Mucosa of descending colon (tissue), 3 donors: ENCODE data around the gene KNCN. TPM values are rescaled to one million over a fixed set of nuclear protein-coding genes. Genes with fewer than 3 reads are reported as not detected.
A peak's percentile ranks its signal among the peaks of the same experiment; 100 is the strongest.

Experiments
- ATAC-seq: fragments of 200-7000 bp; cut with Tn5 transposase; one replicate; pipeline ENCODE4 v1.9.1; 2020; ENCODE audit warnings: mild to moderate bottlenecking, moderate library complexity
- DNase-seq, 3 donors: peaks; one replicate each; pipeline ENCODE4 v3.0.0-alpha.2; 2020
- H3K36me3 ChIP-seq: fragments of 200-600 bp; one replicate; pipeline ENCODE4 v1.8.0; 2021; ENCODE audit warnings: low read depth, mild to moderate bottlenecking
- H3K4me1 ChIP-seq: fragments of 200-600 bp; one replicate; pipeline ENCODE4 v1.8.0; 2021; ENCODE audit warnings: low read depth, mild to moderate bottlenecking
- H3K4me3 ChIP-seq: fragments of 200-600 bp; one replicate; pipeline ENCODE4 v1.8.0; 2021; ENCODE audit warnings: mild to moderate bottlenecking
- H3K9me3 ChIP-seq: fragments of 200-600 bp; one replicate; pipeline ENCODE4 v1.8.0; 2021; ENCODE audit warnings: mild to moderate bottlenecking
- intact Hi-C, 2 donors: fragments of 100-400 bp; cut with DNase I in 1 of 2; cut with micrococcal nuclease in 1 of 2; formaldehyde crosslinking; loops; one replicate each; pipeline versions ENCODE4 v1.11.0 to v1.11.1; 2022; cut with DNase I, micrococcal nuclease
- total RNA-seq, 3 donors: library from RNA; stranded (reverse); fragmentation: NEBNext Ultra II Directional in 2 of 3; extraction: Animal tissue kit (Norgen Biotek cat#: 25700) in 2 of 3; gene quantifications; one replicate each; pipeline versions ENCODE4 v1.2.1 to v1.2.4, GENCODE V29; 2021 to 2023
- TF ChIP-seq, protein P1 (sequence below): fragments of 200-600 bp; IDR thresholded peaks from one replicate; pipeline ENCODE4 v1.8.0; 2022; ENCODE audit warnings: antibody characterized with exemption, mild to moderate bottlenecking
- donor health status: DM: no; HTN: no; CAD: no; lungs with moderate emphysema.
- donor health status: DM: no; HTN: no; CAD: no.
- donor health status: DM: no; HTN: yes; CAD: no.

KNCN gene
- total RNA-seq, 3 donors from 2014 or later = not detected

DNA sequence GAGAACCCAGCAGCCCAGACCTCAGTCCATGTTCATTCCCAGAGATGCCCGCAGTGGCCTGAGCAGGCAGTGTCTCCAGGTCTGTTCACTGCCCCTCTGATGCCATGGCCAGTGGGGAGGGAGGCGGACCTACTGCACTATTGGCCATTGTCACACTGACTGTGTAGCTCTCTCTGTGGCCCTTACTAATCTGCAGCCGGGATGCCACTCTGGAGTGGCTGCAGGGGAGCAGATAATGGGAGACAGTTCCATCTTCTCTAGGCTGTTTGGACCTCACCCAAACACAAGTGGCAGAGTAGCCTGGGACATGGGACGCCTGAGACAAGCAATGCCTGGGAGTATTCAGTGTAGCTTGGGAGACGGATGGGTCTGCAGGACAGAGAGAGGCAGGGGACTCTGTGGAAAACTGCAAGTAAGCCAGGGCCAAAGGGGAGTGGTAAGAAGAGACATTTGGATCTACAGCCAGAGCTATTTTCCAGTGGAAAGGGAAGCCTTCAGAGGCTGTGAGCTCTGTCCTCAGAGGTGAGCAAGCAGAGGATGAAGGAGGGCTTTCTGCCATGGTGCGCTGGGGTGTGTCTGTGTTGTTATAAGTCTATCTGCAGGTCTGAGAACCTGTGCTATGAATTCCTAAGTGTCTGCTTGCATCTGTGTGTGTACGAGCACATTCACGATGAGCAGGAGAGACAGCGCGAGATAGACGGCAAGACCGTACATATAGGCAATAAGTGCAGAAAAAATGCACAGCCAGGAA lies 35.1 kb downstream of the KNCN start:
- Histone ChIP-seq H3K9me3 (no peaks in the 10 kb centered on the region), H3K4me3 (no peak overlapping the region), H3K4me1 (peaks cover 8% of the 10 kb centered on the region), H3K36me3 (no peaks in the 10 kb centered on the region)
- ATAC-seq (peak; percentile 1), DNase-seq (no peak)
- intact Hi-C loops = no loop called here
- TF ChIP-seq, protein P1, sequence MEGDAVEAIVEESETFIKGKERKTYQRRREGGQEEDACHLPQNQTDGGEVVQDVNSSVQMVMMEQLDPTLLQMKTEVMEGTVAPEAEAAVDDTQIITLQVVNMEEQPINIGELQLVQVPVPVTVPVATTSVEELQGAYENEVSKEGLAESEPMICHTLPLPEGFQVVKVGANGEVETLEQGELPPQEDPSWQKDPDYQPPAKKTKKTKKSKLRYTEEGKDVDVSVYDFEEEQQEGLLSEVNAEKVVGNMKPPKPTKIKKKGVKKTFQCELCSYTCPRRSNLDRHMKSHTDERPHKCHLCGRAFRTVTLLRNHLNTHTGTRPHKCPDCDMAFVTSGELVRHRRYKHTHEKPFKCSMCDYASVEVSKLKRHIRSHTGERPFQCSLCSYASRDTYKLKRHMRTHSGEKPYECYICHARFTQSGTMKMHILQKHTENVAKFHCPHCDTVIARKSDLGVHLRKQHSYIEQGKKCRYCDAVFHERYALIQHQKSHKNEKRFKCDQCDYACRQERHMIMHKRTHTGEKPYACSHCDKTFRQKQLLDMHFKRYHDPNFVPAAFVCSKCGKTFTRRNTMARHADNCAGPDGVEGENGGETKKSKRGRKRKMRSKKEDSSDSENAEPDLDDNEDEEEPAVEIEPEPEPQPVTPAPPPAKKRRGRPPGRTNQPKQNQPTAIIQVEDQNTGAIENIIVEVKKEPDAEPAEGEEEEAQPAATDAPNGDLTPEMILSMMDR = no peak

DNA sequence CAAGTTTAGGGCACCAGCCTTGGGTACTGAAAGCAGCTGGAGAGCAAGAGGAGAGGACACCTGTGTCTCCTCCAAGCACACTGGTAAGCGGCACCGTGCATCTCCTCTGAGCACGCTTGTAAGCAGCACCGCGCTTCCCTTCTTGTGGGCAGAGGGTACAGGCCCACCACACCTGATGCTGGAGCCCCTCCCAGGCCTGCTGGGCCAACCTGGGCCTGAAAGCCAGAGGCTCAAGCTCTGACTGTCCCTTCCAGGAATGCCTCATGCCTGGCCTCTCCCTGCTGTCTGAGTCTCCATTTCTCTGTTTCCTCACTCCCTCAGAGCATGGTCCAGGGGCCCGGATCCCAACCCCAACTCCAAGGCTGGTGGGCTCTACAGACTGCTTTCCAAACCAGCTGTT lies 35.9 kb downstream of the KNCN start:
- intact Hi-C loops = no loop called here
- TF ChIP-seq, protein P1 = no peak
- Histone ChIP-seq H3K4me1 (peaks cover 8% of the 10 kb centered on the region), H3K36me3 (no peaks in the 10 kb centered on the region), H3K4me3 (no peak overlapping the region), H3K9me3 (no peaks in the 10 kb centered on the region)
- ATAC-seq (no peak), DNase-seq (no peak)

DNA sequence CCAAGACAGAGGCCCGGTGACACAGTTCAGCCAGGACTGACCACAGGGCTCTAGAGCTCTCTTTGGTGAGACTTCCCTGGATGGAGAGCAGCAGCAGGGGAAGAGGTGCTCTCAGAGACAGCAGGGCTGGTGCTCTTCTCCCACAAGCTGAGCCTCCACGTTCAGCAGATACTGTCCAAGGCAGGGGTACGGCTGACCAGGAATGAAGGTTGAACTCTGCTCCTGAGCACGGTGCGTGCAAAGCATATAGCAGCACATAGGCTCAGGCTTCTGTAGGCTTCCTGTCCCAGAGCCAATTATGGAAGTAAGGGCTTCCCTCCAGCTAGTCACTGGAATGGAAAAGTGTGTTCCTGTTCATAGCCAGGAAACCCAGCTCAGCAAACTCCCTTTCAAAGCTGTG lies 37.9 kb downstream of the KNCN start:
- intact Hi-C loops = no loop called here
- Histone ChIP-seq H3K4me3 (no peak overlapping the region), H3K4me1 (peaks cover 8% of the 10 kb centered on the region), H3K9me3 (no peaks in the 10 kb centered on the region), H3K36me3 (no peaks in the 10 kb centered on the region)
- TF ChIP-seq, protein P1 = no peak
- DNase-seq (no peak), ATAC-seq (no peak)

DNA sequence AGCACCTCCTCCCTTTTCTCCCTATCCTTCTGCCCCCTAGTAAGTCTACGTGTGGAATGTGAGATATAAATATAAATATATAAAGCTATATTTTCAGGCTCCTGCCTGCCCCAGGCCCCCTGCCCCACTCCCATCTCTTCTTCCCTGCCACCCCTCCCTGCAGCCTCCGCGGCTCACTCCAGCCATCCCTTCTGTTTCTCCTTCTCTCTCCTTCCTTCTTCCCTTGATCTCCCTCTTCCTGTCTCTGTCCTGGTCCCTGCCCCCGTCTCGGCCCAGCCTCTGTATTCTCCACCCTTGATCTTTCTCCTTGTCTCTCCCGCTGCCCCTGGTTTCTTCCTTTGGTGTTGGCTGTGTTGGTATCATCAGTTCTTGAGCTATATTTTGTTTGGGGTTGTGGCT lies 38.7 kb downstream of the KNCN start:
- no peaks in the 10 kb centered on the region for H3K9me3 ChIP-seq
- intact Hi-C loops = no loop called here
- no peak overlapping the region for H3K4me3 ChIP-seq
- H3K4me1 ChIP-seq = peaks cover 8% of the 10 kb centered on the region
- H3K36me3 ChIP-seq = no peaks in the 10 kb centered on the region
- no peak for ATAC-seq
- TF ChIP-seq, protein P1 = no peak
- DNase-seq = no peak

DNA sequence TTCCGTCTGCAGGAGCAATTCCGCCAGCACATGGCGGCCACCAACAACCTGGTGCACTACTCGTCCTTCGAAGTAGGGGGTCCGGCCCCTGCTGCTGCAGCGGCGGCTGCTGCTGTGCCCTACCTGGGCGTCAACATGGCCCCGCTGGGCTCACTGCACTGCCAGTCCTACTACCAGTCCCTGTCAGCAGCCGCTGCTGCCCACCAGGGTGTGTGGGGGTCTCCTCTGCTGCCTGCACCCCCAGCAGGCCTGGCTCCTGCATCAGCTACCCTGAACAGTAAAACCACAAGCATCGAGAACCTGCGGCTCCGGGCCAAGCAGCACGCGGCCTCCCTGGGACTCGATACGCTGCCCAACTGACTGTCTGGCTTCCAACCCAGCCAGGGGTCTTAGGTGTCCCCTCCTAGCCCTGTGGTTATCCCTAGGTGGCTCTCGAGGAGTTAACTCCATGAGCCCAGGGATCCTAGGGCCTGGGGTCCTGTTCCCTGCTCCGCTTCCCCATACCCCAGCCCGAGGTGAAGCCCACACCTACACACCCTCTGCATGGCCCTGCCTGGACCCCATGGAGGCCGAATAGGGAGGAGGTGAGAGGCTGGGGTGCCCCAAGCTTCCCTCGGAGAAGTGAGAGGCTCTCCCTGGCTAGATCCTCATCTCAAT lies 39.2 kb downstream of the KNCN start:
- intact Hi-C loops = no loop called here
- Histone ChIP-seq H3K9me3 (no peaks in the 10 kb centered on the region), H3K4me3 (no peak overlapping the region), H3K4me1 (peaks cover 8% of the 10 kb centered on the region), H3K36me3 (no peaks in the 10 kb centered on the region)
- DNase-seq = no peak
- TF ChIP-seq, protein P1 = no peak
- ATAC-seq = no peak
